KOPT-K1 (cell line): Measurements from ENCODE around the gene SMIM10L2A.
"Not testable (repeated sequence)": the region's sequence is repeated elsewhere in the genome, so short reads cannot be mapped to it uniquely, and the experiment has no call there.

Source experiments
- H3K27ac ChIP-seq: fragments of 200-600 bp; sonication (generic); 2 replicates; pipeline ENCODE4 v1.5.1; 2016; ENCODE audit warnings: antibody characterized with exemption, mild to moderate bottlenecking, low read depth, low read length; ENCODE audit not compliant: poor library complexity, severe bottlenecking
- H3K36me3 ChIP-seq: fragments of 200-600 bp; sonication (generic); 2 replicates; pipeline ENCODE4 v1.5.1; 2017; ENCODE audit warnings: antibody characterized with exemption, mild to moderate bottlenecking, low read length, moderate library complexity; ENCODE audit not compliant: insufficient read depth
- H3K9me3 ChIP-seq: fragments of 200-600 bp; sonication (generic); 2 replicates; pipeline ENCODE4 v1.5.1; 2017; ENCODE audit warnings: antibody characterized with exemption, low read length, mild to moderate bottlenecking; ENCODE audit not compliant: insufficient read depth, poor library complexity, severe bottlenecking

The SMIM10L2A gene

DNA sequence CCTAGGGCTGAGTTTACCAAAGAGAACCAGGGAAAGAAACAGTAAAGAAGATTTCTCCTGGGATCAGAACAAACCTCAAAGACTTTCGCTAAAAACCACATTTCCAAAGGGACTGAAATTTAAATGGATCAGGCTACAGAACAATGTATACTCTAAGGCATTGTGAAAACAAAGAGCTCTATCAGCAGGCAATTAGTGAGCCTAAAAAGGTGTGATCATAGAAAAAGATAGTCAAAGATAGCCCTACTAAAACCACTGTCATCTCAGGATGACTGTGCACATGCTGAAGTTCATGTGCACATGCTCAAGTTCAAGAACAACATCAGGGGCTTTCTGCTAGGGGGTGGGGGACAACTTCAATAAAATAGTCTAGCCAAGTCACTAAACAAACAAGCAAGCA is 12.9 kb upstream of the SMIM10L2A start:
- H3K36me3 ChIP-seq: no peaks in the 10 kb centered on the region
- peaks cover 4% of the 10 kb centered on the region for H3K9me3 ChIP-seq
- H3K27ac ChIP-seq: no peak overlapping the region

DNA sequence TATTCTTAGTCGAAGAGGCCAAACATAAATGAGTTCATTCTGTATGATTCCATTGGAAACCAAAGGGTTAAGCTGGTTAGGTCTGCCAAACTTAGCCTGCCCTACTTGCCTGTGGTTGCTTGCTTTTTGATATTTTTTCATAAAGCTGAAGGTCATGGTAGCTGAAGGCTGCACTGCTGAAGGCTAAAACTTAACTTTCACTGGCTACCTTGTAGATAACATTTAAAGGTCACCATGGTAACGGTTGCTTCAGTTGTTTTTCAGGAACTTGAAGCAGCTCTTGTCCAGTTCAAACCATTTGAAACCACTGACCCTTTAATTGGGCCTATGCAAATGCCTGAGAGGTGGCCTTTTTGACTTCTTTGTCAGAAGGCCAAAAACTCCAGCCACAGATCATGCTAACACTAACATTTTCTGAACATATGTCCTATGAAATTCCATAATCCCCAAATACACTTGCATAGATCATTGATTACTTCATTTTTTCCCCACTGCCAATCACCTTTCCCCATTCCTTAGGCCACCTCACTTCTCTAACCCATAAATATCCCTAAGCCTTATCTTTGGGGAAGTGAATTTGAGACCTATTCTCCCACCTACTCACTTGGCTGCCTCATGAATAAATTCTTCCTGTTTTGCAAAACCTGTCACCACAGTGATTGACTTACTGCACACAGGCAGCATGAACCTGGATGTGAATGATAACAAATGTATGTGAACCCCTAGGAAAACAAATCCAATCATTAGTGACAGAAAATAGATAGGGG is 10.7 kb upstream of the SMIM10L2A start:
- H3K27ac ChIP-seq: no peak overlapping the region
- no peaks in the 10 kb centered on the region for H3K36me3 ChIP-seq
- H3K9me3 ChIP-seq: peaks cover 4% of the 10 kb centered on the region

DNA sequence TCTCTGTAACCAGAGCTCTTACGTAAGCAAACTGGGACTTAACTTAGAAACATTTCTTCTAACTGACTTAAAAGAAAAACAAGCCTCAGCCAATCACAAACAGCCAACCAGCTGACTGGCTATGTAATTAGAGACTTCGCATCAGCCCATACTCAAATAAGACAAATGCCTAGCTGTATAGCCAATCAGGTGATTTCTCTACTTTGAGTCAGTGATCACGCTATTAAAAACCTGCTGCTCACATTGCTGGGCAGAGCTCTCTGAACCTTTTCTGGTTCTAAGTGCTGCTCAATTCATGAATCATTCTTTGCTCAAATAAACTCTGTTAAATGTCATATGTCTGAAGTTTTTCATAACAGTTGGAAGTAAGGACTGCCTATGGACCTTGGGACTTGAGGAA is 9.9 kb upstream of the SMIM10L2A start:
- no peak overlapping the region for H3K27ac ChIP-seq
- peaks cover 4% of the 10 kb centered on the region for H3K9me3 ChIP-seq
- no peaks in the 10 kb centered on the region for H3K36me3 ChIP-seq

DNA sequence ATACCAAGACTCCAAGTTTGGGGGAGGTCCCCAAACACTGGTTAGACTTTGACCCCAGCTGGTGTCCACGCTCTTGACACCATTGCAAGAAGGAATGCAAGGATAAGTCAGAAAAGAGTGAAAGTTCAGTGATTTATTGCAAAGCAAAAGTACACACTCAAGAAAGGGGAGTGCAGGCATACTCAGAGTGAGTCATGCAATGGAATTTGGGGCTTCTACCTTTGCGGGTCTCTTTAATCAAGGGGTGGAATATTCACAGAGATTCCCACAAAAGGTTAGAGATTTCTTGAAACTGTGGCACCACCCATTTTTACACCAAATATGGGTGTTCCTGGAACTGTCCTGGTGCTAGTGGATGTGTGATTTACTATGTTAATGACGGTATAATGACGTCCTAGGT is 5.2 kb upstream of the SMIM10L2A start:
- H3K27ac ChIP-seq: no peak overlapping the region
- no peaks in the 10 kb centered on the region for H3K36me3 ChIP-seq
- H3K9me3 ChIP-seq: peaks cover 4% of the 10 kb centered on the region

DNA sequence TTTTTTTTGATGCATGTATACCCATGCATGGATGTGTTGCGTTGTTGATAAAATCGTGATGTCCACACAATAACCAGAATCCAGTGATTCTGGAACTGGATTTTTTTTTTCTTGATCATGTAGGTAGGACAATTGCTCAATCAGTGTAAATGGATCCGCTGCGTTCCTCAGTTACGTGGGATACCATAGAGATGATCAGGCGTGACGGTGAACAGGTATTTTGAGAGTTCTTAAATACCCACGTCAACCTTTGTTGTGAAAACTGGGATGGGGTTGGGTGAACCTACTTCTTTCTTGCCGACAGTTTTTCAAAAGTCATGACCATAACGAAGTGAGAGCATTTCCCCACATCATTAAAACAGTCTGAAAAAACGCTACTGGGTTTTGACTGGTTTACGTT is 913 bp upstream of the SMIM10L2A start:
- Histone ChIP-seq H3K9me3 (no peaks in the 10 kb centered on the region), H3K36me3 (no peaks in the 10 kb centered on the region), H3K27ac (no peak overlapping the region)

DNA sequence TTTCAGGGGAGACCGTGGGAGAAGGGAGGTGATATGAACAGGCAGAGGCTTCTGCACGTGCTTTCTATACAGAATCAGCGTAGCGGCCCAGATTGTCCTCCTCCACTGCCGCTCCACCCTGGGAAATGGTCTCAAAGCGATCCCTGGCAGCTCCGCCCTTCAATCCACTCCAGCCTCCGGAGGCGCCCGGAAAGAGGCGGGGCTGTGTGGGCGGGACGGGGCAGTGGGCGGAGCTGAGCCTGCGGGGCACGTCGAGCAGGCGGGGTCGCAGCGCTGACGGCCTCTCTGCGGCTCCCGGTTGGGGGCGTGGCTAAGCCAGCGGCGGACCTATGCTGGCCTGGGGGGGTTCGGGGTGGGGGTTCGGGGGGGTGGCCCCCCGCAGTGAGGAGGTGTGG is 210 bp upstream of the SMIM10L2A start:
- H3K9me3 ChIP-seq: no peaks in the 10 kb centered on the region
- H3K36me3 ChIP-seq: no peaks in the 10 kb centered on the region
- H3K27ac ChIP-seq: no peak overlapping the region

DNA sequence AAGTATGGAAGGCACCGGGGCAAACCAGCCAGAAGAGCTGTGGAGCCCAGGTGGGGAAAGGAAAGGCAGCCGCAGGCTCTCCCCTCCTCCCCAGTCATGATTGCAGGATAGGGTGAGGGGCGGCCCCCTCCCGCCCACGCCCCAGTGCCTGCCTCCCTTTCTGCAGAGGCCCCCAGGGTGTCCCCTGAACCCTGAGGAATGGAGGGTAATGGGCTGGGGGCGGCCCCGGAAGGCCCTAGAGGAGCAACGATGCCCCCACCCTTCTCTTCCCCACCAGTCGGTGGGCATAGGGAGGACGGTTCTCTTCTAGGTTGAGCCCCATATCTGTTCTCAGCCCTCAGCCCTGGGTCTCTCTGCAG is 1.0 kb downstream of the SMIM10L2A start:
- H3K36me3 ChIP-seq, H3K9me3 ChIP-seq, H3K27ac ChIP-seq: not testable (repeated sequence)

DNA sequence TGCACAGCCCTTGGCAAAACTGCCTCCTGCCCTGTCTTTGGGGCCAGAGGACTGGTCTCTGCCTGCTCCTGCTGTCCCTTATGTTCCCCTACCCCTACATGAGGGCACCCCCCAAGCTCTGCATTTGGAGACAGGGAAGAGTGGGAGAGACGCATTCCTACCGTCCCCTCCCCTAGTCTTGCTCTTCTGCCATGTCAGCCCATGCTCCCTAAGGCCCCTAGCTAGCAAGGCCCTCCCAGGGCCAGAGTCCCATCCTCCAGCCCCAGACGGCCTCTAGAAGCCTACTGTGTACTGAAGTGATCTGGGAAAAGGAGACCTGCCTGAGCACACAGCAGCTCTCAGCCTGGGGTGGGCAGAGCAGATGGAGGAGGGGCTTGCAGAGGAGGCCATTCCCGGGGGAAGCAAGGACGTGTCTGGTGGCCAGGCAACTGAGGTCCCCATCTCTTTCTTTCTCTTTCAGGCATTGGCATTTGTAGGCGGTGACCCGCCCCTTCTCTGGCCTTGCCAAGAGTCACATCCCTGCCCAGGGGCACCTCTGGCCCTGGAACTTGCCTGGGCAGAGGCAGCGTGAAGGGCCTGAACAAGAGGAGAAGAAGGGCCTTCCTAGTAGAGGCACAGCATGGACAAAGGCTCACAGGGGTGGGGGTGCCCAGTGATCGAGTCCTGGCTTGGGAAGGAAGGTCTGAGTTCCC is 1.6 kb downstream of the SMIM10L2A start:
- H3K27ac ChIP-seq, H3K9me3 ChIP-seq, H3K36me3 ChIP-seq: not testable (repeated sequence)

DNA sequence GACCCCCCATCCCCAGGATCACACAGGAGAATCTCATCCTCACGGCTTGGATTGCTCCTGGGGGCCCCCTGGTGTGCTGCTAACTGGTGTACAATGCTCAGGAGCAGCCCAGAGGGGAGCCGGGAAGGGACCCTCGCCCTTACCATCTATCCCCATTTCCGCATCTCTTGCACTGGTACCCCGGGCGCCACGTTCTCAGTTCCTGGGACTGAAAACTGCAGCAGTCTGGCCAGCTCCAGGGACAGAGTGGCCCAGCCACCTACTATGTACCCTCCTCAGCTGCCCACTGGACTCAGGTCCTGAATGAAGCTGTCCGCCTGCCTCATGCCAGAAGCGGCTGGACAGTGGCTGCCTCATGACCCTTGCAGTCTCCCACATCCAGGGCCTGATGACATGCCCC is 2.7 kb downstream of the SMIM10L2A start:
- Histone ChIP-seq H3K27ac (no peak overlapping the region), H3K36me3 (no peaks in the 10 kb centered on the region), H3K9me3 (no peaks in the 10 kb centered on the region)

DNA sequence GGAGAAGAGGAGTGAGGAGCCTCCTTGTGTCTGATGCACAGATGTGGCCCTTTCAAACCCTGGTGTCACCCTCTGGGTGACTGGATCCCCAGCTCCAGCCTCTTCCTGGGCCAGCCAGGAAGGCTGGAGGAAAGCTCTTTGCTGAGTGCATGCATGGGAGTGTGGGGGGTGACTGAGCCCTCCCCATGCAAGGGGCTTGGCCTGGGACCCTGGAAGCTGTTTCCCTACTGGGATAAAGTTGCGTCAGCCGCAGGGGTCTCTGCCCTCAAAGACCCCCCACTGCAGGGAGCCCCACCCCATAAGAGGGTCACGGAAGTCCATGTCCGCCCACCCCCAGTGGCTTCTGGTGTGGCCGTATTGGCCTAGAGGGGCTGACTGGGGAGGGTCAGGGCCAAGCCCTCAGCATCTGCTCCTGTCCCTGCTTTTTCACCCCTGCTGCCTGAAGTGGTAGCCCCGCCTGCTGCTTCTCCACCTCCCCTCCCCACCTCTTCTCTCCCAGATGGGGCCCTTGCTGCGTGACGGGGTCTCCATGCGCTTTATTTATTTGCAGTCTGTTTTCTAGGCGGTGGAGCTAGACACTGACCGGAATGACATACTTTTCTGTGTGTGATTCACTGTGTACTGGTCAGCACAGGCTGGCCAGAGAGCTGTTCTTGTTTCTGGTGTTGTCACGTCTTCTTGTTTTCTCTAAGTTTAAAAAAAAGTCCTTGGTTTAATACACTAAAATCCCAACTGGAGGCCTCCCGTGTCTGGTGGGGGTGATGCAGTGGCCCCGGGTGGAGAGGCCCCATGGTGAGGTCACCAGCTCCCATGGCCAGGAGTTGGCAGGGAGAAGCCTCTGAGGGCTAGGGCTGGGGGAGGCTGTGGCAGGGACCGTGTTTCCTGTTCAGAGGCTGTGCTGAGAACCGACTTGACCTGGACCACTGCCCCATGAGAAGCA is 3.6 kb downstream of the SMIM10L2A start:
- Histone ChIP-seq H3K27ac (no peak overlapping the region), H3K36me3 (no peaks in the 10 kb centered on the region), H3K9me3 (no peaks in the 10 kb centered on the region)

DNA sequence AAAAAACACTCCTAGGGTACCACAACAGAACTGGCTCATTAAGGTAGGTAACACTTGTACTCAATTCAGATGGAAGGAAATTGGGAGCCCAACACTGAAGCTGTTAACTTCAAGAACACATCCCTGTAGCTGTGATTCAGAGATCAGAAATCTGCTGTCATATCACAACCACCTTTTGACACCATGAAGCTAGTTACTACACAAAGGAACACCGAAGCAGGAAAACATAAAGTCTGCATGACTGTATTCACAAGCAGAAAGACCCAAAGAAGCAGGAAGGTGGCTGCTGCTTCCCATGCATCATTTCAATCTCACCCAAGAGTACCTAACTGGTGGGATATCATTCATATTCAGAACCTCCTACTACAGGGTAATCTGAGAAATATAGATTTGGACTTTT is 7.7 kb downstream of the SMIM10L2A start:
- Histone ChIP-seq H3K9me3 (no peaks in the 10 kb centered on the region), H3K36me3 (no peaks in the 10 kb centered on the region), H3K27ac (no peak overlapping the region)

DNA sequence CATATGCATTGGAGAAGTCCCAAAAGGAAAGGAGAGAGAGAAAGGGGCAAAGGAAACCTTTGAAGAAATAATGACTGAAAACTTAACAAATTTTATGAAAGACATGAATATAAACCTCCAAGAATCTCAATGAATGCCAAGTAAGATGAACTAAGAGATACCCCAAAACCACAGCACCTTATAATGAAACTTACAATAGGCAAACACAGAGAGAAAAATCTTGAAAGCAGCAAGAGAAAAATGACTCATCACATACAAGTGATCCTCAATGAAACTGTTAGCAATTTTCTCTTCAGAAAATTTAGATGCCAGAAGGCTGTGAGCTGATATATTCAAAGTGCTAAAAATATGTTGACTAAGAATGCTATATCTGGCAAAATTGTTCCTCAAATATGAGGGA is 10.1 kb downstream of the SMIM10L2A start:
- Histone ChIP-seq H3K36me3 (no peaks in the 10 kb centered on the region), H3K27ac (no peak overlapping the region), H3K9me3 (no peaks in the 10 kb centered on the region)

DNA sequence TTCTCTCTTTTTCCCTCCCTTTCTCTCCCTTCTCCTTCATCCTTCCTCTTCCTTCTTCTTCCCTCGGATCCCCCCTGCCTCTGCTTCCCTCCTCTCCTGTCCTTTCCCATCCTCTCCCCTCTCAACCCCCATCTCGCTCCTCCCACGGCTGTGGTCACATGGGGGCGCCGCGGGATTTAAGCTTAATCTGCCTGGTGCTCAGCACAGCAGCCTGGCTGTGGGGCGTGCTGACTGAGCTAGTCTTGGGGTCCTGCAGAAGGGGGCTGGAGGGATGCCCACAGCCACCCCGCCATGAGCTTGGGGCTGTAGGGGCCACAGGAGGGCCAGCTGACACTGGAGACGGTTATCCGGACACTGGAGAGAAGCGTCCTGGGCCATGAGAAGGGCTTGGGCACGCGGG is 10.7 kb downstream of the SMIM10L2A start:
- no peaks in the 10 kb centered on the region for H3K9me3 ChIP-seq
- H3K27ac ChIP-seq: no peak overlapping the region

DNA sequence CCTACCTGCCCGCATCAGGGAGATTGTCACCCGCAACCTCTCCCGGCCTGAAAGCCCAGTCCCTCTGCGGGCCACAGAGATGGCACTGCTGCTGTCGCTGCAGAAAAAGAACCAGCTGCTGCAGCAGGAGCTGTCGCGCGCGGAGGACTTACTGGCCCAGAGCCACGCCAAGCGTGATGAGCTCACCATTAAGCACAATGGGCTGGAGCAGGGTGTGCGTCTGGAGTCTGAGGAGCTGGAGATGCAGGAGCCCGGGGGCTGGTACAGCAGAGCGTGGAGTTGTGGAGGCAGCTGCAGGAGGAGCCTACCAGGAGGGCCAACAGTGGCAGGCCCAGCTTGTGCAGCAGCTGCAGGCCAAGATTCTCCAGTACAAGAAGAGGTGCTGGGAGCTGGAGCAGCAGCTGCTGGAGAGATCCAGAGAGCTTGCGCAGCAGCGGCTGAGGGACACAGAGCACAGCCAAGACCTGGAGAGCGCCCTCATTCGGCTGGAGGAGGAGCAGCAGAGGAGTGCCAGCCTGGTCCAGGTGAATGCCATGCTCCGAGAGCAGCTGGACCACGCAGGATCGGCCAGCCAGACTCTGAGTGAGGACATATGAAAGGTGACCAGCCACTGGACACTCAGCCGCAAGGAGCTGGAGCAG is 11.3 kb downstream of the SMIM10L2A start:
- Histone ChIP-seq H3K36me3 (no peaks in the 10 kb centered on the region), H3K27ac (no peak overlapping the region), H3K9me3 (no peaks in the 10 kb centered on the region)

More for the DNA sequence above, 10.7 kb downstream of the SMIM10L2A start:
- H3K36me3 ChIP-seq: no peaks in the 10 kb centered on the region
